GM21528 (cell line): ENCODE results near the gene COMMD9.

Source experiments
- ATAC-seq: cut with Tn5 transposase; IDR thresholded peaks from one replicate; pipeline ENCODE4 v1.9.1; 2021; ENCODE audit warnings: mild to moderate bottlenecking, moderate library complexity; ENCODE audit not compliant: unreplicated experiment, low FRiP score

COMMD9 gene

GRCh38 chr11:36296884-36297543, 7.8 kb upstream of the COMMD9 start:
- no peak for ATAC-seq

- no peak for ATAC-seq
Observed at GRCh38 chr11:36295926-36296325, 6.7 kb upstream of the COMMD9 start, which contains the start of gene PRR5L. Gene PRR5L (plus strand): TSS chr11:36296288. CDS start chr11:36401122, 104,834 bp downstream.

- no peak for ATAC-seq
Observed at GRCh38 chr11:36292311-36292722, 3.1 kb upstream of the COMMD9 start.

GRCh38 chr11:36288442-36289225, 590 bp downstream of the COMMD9 start:
- ATAC-seq, result no peak

- ATAC-seq, result no peak
Observed at GRCh38 chr11:36282926-36283325, 6.3 kb downstream of the COMMD9 start.

GRCh38 chr11:36281850-36282249, 7.4 kb downstream of the COMMD9 start:
- ATAC-seq, result no peak

- ATAC-seq, result no peak
Observed at GRCh38 chr11:36280531-36280930, 8.7 kb downstream of the COMMD9 start.

GRCh38 chr11:36278531-36279282, 10.5 kb downstream of the COMMD9 start:
- ATAC-seq, result no peak

GRCh38 chr11:36274414-36274813, 14.8 kb downstream of the COMMD9 start:
- ATAC-seq, result no peak

- ATAC-seq, result no peak
Observed at GRCh38 chr11:36273110-36273509, 16.1 kb downstream of the COMMD9 start.

GRCh38 chr11:36271794-36272407, 17.3 kb downstream of the COMMD9 start:
- ATAC-seq, result no peak

- no peak for ATAC-seq
Observed at GRCh38 chr11:36270701-36271100, 18.5 kb downstream of the COMMD9 start.

- no peak for ATAC-seq
Observed at GRCh38 chr11:36268337-36268985, 20.8 kb downstream of the COMMD9 start.

GRCh38 chr11:36266767-36267166, 22.5 kb downstream of the COMMD9 start:
- ATAC-seq, result no peak

GRCh38 chr11:36265793-36266628, 23.2 kb downstream of the COMMD9 start:
- peak; percentile 75 for ATAC-seq

GRCh38 chr11:36264973-36265344, 24.3 kb downstream of the COMMD9 start:
- ATAC-seq, result no peak

GRCh38 chr11:36264011-36264972, 24.9 kb downstream of the COMMD9 start:
- ATAC-seq, result no peak

GRCh38 chr11:36261094-36261493, 28.1 kb downstream of the COMMD9 start:
- no peak for ATAC-seq
